GM23338 (cell line): Measurements from ENCODE around the gene MPDU1. TPM values are rescaled to one million over a fixed set of nuclear protein-coding genes. Genes with fewer than 3 reads are reported as not detected.

Experiments
- ATAC-seq: fragments of 200-7000 bp; cut with Tn5 transposase; 3 replicates; pipeline ENCODE4 v1.9.1; 2020
- DNase-seq: peaks from one replicate; pipeline ENCODE4 v3.0.0-alpha.2; 2015; ENCODE audit warnings: low spot score
- H2AFZ ChIP-seq: fragments of 200-600 bp; sonication (generic); 2 replicates; pipeline ENCODE4 v1.8.0; 2016; ENCODE audit warnings: antibody characterized with exemption, mild to moderate bottlenecking, moderate library complexity
- H3F3A ChIP-seq: fragments of 200-600 bp; sonication (generic); replicated peaks from 2 replicates; pipeline ENCODE4 v1.8.0; 2017; ENCODE audit warnings: antibody characterized with exemption, mixed run types, low read depth
- H3K27ac ChIP-seq: fragments of 200-600 bp; sonication (generic); 2 replicates; pipeline ENCODE4 v1.6.1; 2016; ENCODE audit warnings: low read depth
- H3K27me3 ChIP-seq: fragments of 200-600 bp; sonication (generic); 2 replicates; pipeline ENCODE4 v1.8.0; 2016; ENCODE audit warnings: mild to moderate bottlenecking, mixed run types, moderate library complexity; ENCODE audit not compliant: insufficient read depth
- H3K36me3 ChIP-seq: fragments of 200-600 bp; sonication (generic); 2 replicates; pipeline ENCODE4 v1.8.0; 2016; ENCODE audit warnings: mild to moderate bottlenecking; ENCODE audit not compliant: insufficient read depth
- H3K4me1 ChIP-seq: fragments of 200-600 bp; sonication (generic); 2 replicates; pipeline ENCODE4 v1.8.0; 2016; ENCODE audit warnings: mild to moderate bottlenecking, moderate library complexity; ENCODE audit not compliant: insufficient read depth
- H3K4me2 ChIP-seq: fragments of 200-600 bp; sonication (generic); 2 replicates; pipeline ENCODE4 v1.7.1; 2017; ENCODE audit warnings: mixed run types
- H3K4me3 ChIP-seq: fragments of 200-600 bp; sonication (generic); 2 replicates; pipeline ENCODE4 v1.6.1; 2016; ENCODE audit warnings: mixed run types
- H3K79me2 ChIP-seq: fragments of 200-600 bp; sonication (generic); replicated peaks from 2 replicates; pipeline ENCODE4 v1.8.0; 2017; ENCODE audit warnings: mild to moderate bottlenecking; ENCODE audit not compliant: insufficient read depth
- H3K9me2 ChIP-seq: fragments of 200-600 bp; sonication (generic); 2 replicates; pipeline ENCODE4 v1.8.0; 2017; ENCODE audit not compliant: insufficient read depth
- H4K20me1 ChIP-seq: fragments of 200-600 bp; sonication (generic); replicated peaks from 2 replicates; pipeline ENCODE4 v1.8.0; 2017; ENCODE audit warnings: mild to moderate bottlenecking; ENCODE audit not compliant: insufficient read depth
- H3K27ac Mint-ChIP-seq: 2 replicates; pipeline ENCODE4 v1.8.0; 2020; ENCODE audit warnings: inconsistent platforms, mild to moderate bottlenecking, moderate library complexity, mixed read lengths
- H3K27me3 Mint-ChIP-seq: 3 replicates; pipeline ENCODE4 v1.8.0; 2022; ENCODE audit warnings: low read depth, mild to moderate bottlenecking, moderate library complexity, mixed read lengths, inconsistent platforms; ENCODE audit not compliant: insufficient read depth, poor library complexity
- H3K36me3 Mint-ChIP-seq: 3 replicates; pipeline ENCODE4 v1.8.0; 2021; ENCODE audit warnings: low read depth, mild to moderate bottlenecking, inconsistent platforms, moderate library complexity, mixed read lengths
- H3K4me1 Mint-ChIP-seq: 3 replicates; pipeline ENCODE4 v1.8.0; 2020; ENCODE audit warnings: mild to moderate bottlenecking, inconsistent platforms, mixed read lengths
- H3K4me3 Mint-ChIP-seq: 3 replicates; pipeline ENCODE4 v1.8.0; 2021; ENCODE audit warnings: moderate library complexity, mild to moderate bottlenecking, inconsistent platforms, mixed read lengths
- H3K9me3 Mint-ChIP-seq: 3 replicates; pipeline ENCODE4 v1.8.0; 2020; ENCODE audit warnings: moderate library complexity, mild to moderate bottlenecking, inconsistent platforms, mixed read lengths
- CTCF ChIP-seq, 2 experiments: fragments of 200-600 bp in 1 of 2; sonication (generic) in 1 of 2; conservative IDR thresholded peaks; 2 replicates each; pipeline versions ENCODE4 v1.5.1 to v1.6.1; 2016 to 2017; ENCODE audit warnings: antibody characterized with exemption in 2 of 2, low read depth in 2 of 2, mild to moderate bottlenecking in 2 of 2, moderate library complexity in 1 of 2
- EZH2phosphoT487 ChIP-seq: fragments of 200-600 bp; sonication (generic); IDR thresholded peaks from one replicate; pipeline ENCODE4 v1.8.1; 2018; ENCODE audit warnings: antibody characterized with exemption; ENCODE audit not compliant: unreplicated experiment
- JUNB ChIP-seq: IDR thresholded peaks from one replicate; pipeline ENCODE4 v1.6.1; 2016; ENCODE audit warnings: antibody characterized with exemption; ENCODE audit not compliant: unreplicated experiment
- NANOG ChIP-seq: IDR thresholded peaks from 2 replicates; pipeline ENCODE4 v1.6.1; 2016; ENCODE audit warnings: antibody characterized with exemption, borderline replicate concordance
- POLR2AphosphoS5 ChIP-seq: IDR thresholded peaks from 2 replicates; pipeline ENCODE4 v1.6.1; 2016; ENCODE audit warnings: antibody characterized with exemption, low read depth
- STAT1 ChIP-seq: IDR thresholded peaks from one replicate; pipeline ENCODE4 v1.6.1; 2016; ENCODE audit warnings: antibody characterized with exemption; ENCODE audit not compliant: unreplicated experiment
- ZNF114 ChIP-seq: fragments of 250-450 bp; sonication (Bioruptor Pico); IDR thresholded peaks from 2 replicates; pipeline ENCODE4 v1.5.0; 2020; ENCODE audit warnings: mild to moderate bottlenecking, moderate library complexity
- polyA plus RNA-seq: library from polyadenylated mRNA; unstranded; fragments of >200 nt; fragmentation: Nextera tagmentation; extraction: Ambion mirVana; gene quantifications from 2 replicates; pipeline ENCODE4 v1.2.1, GENCODE V29; 2016
- total RNA-seq: library from RNA; depleted of rRNA; stranded (reverse); fragments of >200 nt; shearing (Covaris generic); gene quantifications from 2 replicates; pipeline ENCODE4 v1.2.3, GENCODE V29; 2014
- TF ChIP-seq, protein P1 (sequence below): fragments of 250-450 bp; sonication (Bioruptor Pico); IDR thresholded peaks from 2 replicates; pipeline ENCODE4 v1.5.0; 2020; ENCODE audit warnings: mild to moderate bottlenecking, moderate library complexity
- TF ChIP-seq, protein P2 (sequence below): IDR thresholded peaks from one replicate; pipeline ENCODE4 v1.6.1; 2018; ENCODE audit warnings: antibody characterized with exemption; ENCODE audit not compliant: unreplicated experiment

Gene MPDU1
- total and polyA plus RNA-seq, 2 experiments from 2014 or later, result 65.1 to 216 TPM

GRCh38 chr17:7557147-7557764, 26.4 kb upstream of the MPDU1 start (continued):
- TF ChIP-seq JUNB (no peak), NANOG (no peak)

- Mint-ChIP-seq H3K4me1 (peaks cover 56% of the 10 kb centered on the region), H3K27me3 (peaks cover 27% of the 10 kb centered on the region), H3K4me3 (peak overlapping the region; percentile 60), H3K27ac (peak overlapping the region; percentile 89), H3K9me3 (no peaks in the 10 kb centered on the region), H3K36me3 (peaks cover 7% of the 10 kb centered on the region)
- Histone ChIP-seq H3F3A (peaks cover 27% of the 10 kb centered on the region), H3K27me3 (no peaks in the 10 kb centered on the region), H3K4me3 (peak overlapping the region; percentile 41), H2AFZ (peak overlapping the region; percentile 91), H3K27ac (peak overlapping the region; percentile 19; the same call in 1 of the 2 replicates), H3K79me2 (peaks cover 10% of the 10 kb centered on the region), H3K9me2 (no peaks in the 10 kb centered on the region), H3K36me3 (no peaks in the 10 kb centered on the region), H3K4me2 (peak overlapping the region; percentile 80), H4K20me1 (no peaks in the 10 kb centered on the region; the same call in 1 of the 2 replicates), H3K4me1 (peaks cover 43% of the 10 kb centered on the region)
- peak in 1 of 2 experiments; percentile 8; a peak in 1 of 4 replicates for TF ChIP-seq CTCF (conservative IDR thresholded peaks at IDR 0.05; ENCODE audit: low read depth in 2 of 2)
- no peak for TF ChIP-seq NANOG
- TF ChIP-seq, protein P1, sequence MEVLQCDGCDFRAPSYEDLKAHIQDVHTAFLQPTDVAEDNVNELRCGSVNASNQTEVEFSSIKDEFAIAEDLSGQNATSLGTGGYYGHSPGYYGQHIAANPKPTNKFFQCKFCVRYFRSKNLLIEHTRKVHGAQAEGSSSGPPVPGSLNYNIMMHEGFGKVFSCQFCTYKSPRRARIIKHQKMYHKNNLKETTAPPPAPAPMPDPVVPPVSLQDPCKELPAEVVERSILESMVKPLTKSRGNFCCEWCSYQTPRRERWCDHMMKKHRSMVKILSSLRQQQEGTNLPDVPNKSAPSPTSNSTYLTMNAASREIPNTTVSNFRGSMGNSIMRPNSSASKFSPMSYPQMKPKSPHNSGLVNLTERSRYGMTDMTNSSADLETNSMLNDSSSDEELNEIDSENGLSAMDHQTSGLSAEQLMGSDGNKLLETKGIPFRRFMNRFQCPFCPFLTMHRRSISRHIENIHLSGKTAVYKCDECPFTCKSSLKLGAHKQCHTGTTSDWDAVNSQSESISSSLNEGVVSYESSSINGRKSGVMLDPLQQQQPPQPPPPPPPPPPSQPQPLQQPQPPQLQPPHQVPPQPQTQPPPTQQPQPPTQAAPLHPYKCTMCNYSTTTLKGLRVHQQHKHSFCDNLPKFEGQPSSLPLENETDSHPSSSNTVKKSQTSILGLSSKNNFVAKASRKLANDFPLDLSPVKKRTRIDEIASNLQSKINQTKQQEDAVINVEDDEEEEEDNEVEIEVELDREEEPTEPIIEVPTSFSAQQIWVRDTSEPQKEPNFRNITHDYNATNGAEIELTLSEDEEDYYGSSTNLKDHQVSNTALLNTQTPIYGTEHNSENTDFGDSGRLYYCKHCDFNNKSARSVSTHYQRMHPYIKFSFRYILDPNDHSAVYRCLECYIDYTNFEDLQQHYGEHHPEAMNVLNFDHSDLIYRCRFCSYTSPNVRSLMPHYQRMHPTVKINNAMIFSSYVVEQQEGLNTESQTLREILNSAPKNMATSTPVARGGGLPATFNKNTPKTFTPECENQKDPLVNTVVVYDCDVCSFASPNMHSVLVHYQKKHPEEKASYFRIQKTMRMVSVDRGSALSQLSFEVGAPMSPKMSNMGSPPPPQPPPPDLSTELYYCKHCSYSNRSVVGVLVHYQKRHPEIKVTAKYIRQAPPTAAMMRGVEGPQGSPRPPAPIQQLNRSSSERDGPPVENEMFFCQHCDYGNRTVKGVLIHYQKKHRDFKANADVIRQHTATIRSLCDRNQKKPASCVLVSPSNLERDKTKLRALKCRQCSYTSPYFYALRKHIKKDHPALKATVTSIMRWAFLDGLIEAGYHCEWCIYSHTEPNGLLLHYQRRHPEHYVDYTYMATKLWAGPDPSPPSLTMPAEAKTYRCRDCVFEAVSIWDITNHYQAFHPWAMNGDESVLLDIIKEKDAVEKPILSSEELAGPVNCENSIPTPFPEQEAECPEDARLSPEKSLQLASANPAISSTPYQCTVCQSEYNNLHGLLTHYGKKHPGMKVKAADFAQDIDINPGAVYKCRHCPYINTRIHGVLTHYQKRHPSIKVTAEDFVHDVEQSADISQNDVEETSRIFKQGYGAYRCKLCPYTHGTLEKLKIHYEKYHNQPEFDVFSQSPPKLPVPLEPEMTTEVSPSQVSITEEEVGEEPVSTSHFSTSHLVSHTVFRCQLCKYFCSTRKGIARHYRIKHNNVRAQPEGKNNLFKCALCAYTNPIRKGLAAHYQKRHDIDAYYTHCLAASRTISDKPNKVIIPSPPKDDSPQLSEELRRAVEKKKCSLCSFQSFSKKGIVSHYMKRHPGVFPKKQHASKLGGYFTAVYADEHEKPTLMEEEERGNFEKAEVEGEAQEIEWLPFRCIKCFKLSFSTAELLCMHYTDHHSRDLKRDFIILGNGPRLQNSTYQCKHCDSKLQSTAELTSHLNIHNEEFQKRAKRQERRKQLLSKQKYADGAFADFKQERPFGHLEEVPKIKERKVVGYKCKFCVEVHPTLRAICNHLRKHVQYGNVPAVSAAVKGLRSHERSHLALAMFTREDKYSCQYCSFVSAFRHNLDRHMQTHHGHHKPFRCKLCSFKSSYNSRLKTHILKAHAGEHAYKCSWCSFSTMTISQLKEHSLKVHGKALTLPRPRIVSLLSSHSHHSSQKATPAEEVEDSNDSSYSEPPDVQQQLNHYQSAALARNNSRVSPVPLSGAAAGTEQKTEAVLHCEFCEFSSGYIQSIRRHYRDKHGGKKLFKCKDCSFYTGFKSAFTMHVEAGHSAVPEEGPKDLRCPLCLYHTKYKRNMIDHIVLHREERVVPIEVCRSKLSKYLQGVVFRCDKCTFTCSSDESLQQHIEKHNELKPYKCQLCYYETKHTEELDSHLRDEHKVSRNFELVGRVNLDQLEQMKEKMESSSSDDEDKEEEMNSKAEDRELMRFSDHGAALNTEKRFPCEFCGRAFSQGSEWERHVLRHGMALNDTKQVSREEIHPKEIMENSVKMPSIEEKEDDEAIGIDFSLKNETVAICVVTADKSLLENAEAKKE, result no peak
- no peak for TF ChIP-seq STAT1
- no peak for TF ChIP-seq ZNF114
- TF ChIP-seq EZH2phosphoT487, result no peak
- TF ChIP-seq POLR2AphosphoS5, result peak; percentile 49
- TF ChIP-seq, protein P2, sequence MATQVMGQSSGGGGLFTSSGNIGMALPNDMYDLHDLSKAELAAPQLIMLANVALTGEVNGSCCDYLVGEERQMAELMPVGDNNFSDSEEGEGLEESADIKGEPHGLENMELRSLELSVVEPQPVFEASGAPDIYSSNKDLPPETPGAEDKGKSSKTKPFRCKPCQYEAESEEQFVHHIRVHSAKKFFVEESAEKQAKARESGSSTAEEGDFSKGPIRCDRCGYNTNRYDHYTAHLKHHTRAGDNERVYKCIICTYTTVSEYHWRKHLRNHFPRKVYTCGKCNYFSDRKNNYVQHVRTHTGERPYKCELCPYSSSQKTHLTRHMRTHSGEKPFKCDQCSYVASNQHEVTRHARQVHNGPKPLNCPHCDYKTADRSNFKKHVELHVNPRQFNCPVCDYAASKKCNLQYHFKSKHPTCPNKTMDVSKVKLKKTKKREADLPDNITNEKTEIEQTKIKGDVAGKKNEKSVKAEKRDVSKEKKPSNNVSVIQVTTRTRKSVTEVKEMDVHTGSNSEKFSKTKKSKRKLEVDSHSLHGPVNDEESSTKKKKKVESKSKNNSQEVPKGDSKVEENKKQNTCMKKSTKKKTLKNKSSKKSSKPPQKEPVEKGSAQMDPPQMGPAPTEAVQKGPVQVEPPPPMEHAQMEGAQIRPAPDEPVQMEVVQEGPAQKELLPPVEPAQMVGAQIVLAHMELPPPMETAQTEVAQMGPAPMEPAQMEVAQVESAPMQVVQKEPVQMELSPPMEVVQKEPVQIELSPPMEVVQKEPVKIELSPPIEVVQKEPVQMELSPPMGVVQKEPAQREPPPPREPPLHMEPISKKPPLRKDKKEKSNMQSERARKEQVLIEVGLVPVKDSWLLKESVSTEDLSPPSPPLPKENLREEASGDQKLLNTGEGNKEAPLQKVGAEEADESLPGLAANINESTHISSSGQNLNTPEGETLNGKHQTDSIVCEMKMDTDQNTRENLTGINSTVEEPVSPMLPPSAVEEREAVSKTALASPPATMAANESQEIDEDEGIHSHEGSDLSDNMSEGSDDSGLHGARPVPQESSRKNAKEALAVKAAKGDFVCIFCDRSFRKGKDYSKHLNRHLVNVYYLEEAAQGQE, result no peak
- ATAC-seq (peak; percentile 45), DNase-seq (peak; percentile 83)
These were observed 25.7 kb upstream of the MPDU1 start for GRCh38 chr17:7557775-7558543.
